AG08396 (cell line): Measurements from ENCODE around the gene PMS1.
"Not testable (repeated sequence)": the region's sequence is repeated elsewhere in the genome, so short reads cannot be mapped to it uniquely, and the experiment has no call there.

Experiments used
- DNase-seq: peaks from one replicate; pipeline ENCODE4 v3.0.0; 2012; ENCODE audit warnings: low spot score, mixed read lengths

The PMS1 gene

DNA sequence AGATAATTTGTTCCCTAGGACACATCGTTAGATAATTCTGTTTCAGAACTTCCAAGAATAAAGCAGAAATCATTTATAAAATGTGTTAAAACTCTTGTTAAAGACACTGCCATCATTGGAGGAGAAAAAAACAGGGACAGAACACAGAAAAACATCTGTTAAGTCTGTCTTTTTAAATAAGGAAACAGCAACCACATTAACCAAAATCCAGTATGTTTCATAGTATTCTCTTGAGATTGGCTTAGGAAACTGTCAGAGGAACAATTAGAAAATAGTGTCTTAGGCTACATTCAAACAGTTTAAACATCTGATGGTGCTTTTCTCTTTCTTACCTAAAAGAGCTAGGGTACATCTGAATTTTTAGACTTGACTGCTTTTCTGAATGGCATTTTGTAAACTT, 81.6 kb downstream of the PMS1 start:
- DNase-seq = no peak

DNA sequence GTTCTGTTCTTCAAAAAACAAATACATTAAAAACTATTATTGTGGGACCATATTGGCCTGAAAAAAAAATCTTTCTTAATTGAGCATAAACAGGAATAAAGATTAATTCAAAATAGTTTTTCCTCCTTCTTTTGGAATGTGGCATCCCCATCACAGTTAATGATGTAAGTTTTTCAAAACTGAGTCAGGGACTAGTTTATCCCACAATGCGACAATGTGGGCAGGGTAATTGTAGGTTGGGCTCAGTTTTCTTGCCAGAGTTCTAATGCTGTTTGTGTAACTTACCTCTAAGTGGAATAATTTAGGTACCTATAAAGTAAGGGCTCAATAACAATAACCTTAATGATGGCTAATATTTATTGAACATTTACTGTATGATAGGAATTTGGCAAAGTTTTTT, 82.0 kb downstream of the PMS1 start:
- no peak for DNase-seq

DNA sequence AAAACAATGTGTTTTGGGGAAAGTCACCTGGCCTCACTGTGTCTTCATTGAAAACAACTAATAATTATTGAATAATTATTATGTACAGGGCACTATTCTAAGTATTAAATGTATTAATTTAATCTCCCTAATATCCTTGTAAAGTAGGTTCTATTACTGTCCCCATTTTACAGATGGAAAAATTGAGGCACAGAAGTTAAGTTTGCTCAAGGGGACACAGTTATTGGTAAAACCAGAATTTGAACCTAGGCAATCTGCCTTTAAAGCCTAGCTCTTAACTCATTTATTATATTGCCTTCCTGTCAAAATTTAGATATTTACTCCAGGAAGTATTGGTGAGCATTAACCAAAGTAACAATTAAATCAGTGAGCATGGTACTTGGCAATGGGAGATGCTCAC, 84.6 kb downstream of the PMS1 start:
- no peak for DNase-seq

DNA sequence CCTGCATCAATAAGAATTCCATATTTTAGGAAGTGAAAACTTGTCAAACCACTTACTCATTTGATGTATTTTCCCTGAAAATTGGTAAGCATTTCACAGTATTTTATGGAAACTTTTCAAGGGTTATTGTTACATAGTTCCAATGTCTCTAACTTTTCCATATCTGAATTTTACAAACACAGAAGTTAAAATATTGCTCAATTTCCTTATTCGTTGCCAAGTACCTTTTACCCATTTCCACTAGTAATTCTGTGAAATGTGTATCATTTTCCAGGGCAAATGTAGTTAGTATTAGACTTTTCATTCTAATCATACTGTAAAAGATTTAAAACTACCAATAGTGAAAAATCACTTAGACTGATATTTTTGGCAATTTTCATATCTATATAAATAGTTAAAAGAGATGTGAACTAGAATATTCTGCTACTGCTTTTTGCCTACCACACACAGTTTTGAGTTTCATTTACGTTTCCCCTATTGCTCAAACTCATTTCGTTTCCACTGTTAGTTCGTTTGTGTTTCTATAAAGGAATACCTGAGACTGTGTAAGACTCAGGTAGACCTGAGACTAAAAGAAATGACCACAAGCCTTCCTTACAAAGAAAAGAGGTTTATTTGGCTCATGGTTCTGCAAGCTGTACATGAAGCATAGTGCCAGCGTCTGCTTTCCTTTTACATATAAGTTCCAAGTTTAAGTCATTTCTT, 86.3 kb downstream of the PMS1 start:
- no peak for DNase-seq

DNA sequence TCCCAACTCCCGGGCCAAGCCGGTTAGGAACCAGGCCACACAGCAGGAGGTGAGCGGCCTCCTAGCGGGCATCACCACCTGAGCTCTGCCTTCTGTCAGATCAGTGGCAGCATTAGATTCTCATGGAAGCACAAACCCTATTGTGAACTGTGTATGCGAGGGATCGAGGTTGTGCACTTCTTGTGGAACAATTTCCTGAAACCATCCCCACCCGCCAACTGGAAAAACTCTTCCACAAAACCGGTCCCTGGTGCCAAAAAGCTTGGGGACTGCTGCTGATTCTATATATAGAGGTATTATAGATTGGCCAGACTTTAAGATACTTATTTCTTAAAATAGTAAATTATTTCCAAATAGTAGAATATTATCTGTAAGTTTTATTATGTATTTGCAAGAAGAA, 89.4 kb downstream of the PMS1 start:
- DNase-seq = no peak

DNA sequence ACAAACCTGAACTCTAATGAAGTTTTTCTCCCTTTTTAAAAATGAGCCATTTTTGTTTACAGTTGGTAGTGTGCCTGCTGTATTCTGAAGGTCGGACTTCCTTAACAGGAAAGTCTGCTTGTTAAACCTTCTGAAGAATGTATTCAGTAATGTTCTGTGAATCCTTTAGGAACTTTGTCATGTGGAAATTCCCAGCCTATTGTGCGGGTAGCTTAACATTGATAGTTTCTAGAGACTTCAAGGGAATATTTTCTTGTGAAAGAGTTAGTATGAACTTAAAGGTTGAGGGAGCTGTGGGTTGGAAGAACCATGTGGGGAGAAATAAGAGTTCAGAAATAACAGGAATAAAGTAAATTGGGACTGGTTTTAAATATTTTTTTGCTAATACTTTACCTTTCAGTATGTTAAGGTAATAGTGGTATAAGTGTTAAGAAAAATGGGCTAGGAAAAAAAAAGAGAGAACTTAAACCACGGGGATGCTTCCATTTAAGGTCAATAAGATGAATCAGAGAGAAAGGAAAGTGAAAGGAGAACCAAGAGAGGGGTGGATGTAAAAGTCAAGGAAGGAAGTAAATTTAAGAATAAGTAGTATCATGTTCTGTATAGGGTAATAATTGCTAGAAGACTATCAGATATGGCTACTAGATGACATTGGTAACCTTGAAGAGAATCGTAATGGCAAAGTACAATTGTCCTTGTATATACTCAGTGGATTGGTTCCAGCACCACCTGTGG, 90.5 kb downstream of the PMS1 start:
- DNase-seq = no peak

DNA sequence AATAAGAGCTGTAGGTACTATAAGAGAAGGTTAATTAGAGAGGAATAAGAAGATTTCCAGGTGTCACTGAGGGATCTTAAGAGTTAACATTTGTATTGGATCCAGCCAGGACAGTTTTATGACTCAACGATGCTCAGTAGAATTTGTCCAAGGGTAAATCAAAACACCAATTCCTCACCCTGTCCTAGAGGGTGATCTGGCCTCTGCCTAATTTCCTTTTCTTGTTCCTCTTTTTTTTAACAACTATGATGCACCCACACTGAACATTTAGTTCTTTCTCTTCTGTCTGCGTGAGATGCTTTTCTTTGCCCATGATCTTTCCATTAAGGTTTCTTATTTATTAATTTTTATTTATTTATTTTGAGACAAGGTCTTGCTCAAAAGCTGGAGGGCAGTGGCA, 92.0 kb downstream of the PMS1 start:
- DNase-seq = no peak

DNA sequence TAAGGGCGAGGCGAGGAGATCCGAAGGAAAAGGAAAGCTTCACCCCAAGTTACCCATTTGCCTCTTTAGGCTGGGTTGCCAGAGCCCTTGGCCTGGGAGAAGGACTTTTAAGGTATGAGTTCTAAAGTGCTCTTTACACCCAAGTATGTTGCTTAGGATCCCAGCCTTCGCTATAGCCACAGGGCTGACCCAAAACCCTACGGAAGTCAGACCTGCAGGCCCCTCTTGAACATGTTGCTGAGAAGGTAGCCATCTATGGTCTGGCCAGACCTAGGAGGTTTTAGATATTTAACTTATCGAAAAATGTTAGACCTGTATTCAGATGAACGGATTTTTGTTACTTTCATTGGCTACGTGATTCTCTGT, 95.4 kb downstream of the PMS1 start:
- no peak for DNase-seq

DNA sequence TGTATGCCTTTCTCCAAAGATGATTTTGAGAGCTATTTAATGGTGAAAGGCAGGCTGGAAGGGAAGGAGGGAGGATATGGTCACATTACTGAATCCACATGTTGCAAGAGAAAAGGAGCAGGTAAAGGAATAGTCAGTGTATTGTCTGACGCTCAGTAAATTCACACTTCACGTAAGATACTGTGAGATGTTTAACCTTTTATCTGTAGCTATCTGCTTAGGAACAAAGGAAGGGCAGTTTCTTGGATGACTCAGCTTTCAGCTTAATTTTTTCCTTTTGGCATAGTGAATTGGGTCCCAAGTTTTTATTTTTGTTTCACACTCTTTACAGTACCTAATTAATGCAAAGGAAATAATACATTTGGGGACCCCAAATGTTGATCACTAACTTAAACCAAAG, 96.2 kb downstream of the PMS1 start:
- no peak for DNase-seq

DNA sequence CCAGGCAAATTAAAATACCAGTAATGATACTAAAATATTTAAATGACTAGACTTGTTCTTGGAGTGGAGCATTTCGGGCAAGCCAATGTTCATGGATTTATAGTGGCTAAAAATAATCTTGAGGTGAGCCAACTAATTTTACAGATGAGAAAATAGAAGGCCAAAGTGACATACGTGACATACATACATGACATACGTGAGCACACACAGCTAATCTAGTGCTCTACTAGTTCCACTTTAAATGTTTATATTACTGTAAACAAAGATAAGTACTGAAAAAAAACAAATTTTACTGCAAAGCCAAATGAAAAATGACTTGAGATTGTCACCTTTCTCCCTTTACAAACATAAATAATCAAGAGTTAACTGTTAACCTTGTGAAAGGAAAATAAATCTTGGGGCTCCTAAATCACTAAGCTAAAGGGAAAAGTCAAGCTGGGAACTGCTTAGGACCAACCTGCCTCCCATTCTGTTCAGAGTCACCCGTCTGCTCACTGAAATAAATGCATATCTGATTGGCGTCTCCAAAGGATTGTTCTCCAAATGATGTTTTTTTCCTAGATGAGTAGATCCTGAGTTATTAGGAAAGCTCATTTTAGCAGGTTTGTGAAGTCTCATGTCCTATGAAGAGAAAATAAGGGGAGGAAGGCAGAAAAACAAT, 96.7 kb downstream of the PMS1 start:
- no peak for DNase-seq

DNA sequence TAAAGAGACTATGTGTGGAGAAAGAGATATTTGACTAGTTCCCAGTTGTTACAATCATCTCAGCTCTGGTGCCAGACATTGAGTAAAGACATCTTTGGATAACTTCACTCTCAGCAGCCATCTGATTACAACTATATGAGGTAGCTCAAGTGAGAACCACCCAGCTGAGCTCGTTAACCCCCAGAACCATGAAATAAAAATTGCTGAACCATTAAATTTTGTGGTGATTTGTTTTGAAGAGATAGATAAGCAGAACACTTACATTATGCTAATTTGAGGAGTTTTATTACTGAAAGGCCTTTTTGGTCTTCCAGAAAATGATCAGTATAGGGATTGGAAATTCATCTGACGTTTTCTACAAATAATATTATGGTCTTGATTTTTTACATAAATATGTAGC, 101.1 kb downstream of the PMS1 start:
- DNase-seq = no peak

DNA sequence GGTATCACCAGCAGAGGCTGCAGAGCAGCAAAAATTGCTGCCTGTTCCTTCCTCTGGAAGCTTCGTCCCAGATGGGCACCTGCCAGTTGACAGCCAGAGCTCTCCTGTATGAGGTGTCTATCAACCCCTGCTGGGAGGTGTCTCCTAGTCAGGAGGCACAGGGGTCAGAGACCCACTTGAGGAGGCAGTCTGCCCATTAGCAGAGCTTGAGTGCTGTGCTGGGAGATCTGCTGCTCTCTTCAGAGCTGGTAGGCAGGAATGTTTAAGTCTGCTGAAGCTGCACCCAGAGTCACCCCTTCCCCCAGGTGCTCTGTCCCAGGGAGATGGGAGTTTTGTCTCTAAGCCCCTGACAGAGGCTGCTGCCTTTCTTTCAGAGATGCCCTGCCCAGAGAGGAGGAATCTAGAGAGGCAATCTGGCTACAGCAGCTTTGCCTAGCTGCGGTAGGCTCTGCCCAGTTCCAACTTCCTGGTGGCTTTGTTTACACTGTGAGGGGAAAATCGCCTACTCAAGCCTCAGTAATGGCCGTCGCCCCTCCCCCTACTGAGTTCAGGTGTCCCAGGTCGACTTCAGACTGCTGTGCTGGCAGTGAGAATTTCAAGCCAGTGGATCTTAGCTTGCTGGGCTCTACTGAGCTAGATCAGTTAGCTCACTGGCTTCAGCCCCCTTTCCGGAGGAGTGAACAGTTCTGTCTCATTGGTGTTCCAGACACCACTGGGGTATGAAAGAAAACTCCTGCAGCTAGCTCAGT, 108.5 kb downstream of the PMS1 start:
- not testable (repeated sequence) for DNase-seq

DNA sequence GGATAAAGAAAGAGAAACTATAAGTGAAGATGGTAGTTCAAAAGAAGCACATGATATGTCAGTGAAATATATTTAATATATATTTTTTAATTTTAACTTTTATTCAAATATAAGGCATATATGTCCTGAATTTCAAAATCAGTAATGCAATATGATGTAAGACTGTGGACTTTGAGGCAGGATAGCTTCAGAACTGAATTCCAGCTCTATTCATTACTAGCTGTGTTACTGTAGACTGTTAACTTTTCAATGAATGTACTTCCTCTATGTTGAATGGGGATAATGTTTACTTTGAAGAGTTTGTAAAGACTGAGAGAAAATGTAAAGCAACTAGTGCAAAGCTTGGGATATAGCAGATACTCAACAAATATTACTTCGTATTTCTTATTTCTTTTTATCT, 112.6 kb downstream of the PMS1 start:
- no peak for DNase-seq

DNA sequence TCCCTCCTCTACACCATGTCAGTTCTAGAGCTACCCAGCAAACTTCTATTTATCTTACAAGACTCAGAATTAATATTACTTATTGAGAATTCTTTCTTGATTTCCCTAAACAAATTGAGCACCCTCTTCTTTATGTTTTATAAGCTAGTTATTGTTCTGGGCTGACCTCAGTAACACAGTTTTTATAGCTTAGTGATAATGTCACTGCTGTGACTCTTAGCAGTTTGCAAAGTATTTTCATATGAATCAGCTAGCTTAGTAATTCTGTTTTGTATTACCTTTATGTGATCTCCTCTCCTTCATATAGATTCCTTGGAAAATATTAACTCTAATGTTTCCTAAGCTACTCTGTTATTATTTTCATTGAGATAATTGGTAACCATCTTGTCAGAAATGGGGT, 114.9 kb downstream of the PMS1 start:
- no peak for DNase-seq

DNA sequence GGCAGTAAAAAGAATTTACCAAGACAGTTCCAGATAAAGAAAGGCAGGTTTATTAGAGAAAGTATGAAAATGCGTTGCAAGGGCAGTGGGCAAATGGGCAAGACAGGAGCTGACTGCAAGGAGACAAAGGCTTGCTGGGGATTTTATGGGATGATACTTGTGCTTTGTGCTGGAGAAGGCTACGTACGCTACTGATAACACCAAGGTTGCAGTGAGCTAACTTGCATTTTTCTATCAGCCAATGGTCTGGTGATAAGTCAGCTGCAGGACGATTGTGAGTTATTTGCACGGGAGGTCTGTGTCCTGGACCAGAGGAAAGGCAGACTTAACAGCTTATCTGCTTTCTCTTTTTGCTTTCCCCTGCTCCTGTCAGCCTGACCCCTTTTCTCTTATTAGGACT, 116.5 kb downstream of the PMS1 start:
- no peak for DNase-seq

DNA sequence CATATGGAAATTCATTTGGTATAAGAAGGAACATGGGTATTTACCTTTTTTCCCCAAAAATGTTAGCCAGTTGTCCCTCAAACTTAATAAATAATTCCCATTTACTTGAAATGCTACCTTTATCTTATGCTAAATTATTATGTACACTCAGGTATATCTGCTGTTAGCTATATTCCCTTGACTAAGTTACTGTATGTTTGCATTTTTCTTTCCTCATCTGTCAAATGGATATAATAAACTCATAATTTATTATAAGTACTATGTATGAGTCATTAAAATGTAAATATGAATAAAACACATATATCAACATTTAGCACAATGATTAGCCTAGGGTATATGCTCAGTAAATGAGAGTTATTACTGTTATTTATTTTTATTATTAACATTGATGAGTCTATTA, 117.4 kb downstream of the PMS1 start:
- DNase-seq = no peak

DNA sequence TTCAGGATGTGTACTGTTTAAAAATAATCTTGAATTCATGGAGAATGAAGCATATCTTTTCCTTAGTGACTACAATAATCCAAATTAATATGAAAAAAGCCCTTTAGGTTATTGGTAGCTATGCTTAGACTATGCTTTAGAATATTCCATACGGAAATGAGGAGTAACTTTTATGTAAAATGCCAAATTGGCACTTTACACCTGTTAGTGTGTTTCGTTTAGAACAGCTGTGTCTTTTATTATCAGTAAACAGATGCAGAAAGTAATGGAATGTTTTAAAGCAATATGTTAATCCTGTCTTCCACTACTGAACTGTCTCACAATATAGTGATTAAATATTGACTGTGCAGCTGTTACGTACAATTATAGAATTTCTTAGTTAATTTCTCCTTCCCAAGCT, 129.6 kb downstream of the PMS1 start:
- DNase-seq = no peak

DNA sequence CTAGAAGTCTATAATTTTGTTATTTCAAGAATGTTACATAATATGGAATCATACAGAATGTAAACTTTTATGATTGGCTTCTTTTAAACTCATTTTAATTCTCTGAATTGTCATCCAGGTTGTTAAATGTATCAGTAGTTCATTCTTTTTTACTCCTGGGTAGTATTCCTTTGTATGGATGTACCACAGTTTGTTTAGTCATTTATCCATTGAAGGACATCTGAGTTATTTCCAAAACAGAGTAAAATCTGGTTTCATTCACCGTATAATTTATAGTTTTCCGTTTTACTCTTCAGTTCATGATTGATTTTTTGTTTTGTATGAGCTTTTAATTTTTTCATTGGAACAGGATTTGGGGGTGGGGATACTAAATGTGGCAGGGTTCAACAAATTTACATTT, 132.4 kb downstream of the PMS1 start:
- DNase-seq = no peak
